ENCODE results near the gene CPED1. TPM values are rescaled to one million over a fixed set of nuclear protein-coding genes. Genes with fewer than 3 reads are reported as not detected.

Gene CPED1
- total RNA-seq, 1 experiment from 2014 or later = 0.44 TPM

GRCh38 chr7:121297843-121298242 lies 309.3 kb downstream of the CPED1 start (continued):
- TF ChIP-seq NR2C2 (CRISPR knock-in tag; IDR thresholded peaks at IDR 0.05) (no peak), NFYB (CRISPR knock-in tag; conservative IDR thresholded peaks at IDR 0.05; ENCODE audit: low read depth) (no peak), TEAD1 (CRISPR knock-in tag; IDR thresholded peaks at IDR 0.05) (no peak), ZNF532 (CRISPR knock-in tag; IDR thresholded peaks at IDR 0.05; ENCODE audit: borderline replicate concordance) (no peak), GTF2I (CRISPR knock-in tag; conservative IDR thresholded peaks at IDR 0.05) (no peak), NFATC4 (CRISPR knock-in tag; IDR thresholded peaks at IDR 0.05) (no peak)

- ATAC-seq = no peak
- Mint-ChIP-seq H3K27ac (no peak overlapping the region), H3K4me3 (no peak overlapping the region), H3K27me3 (ENCODE audit: low read depth) (no peaks in the 10 kb centered on the region), H3K36me3 (no peaks in the 10 kb centered on the region), H3K4me1 (peaks cover 5% of the 10 kb centered on the region), H3K9me3 (no peaks in the 10 kb centered on the region)
- TF ChIP-seq ZNF423 (CRISPR knock-in tag; IDR thresholded peaks at IDR 0.05) = no peak
- TF ChIP-seq ZNF425 (CRISPR knock-in tag; conservative IDR thresholded peaks at IDR 0.05) = no peak
- no peak for TF ChIP-seq MYBL2 (CRISPR knock-in tag; IDR thresholded peaks at IDR 0.05)
- no peak for TF ChIP-seq NR3C1 (CRISPR knock-in tag; conservative IDR thresholded peaks at IDR 0.05; ENCODE audit: low read depth)
- no peak for TF ChIP-seq AR (CRISPR knock-in tag; IDR thresholded peaks at IDR 0.05)
- TF ChIP-seq ZNF263 (CRISPR knock-in tag; IDR thresholded peaks at IDR 0.05; ENCODE audit: low read depth) = no peak
- no peak for TF ChIP-seq NFYB (CRISPR knock-in tag; conservative IDR thresholded peaks at IDR 0.05; ENCODE audit: low read depth)
- DNase-seq (ENCODE audit: low spot score) = no peak
- POLR2A ChIA-PET = no interaction called here
- CTCF ChIA-PET = no interaction called here
Measured at GRCh38 chr7:121298831-121299239, 310.3 kb downstream of the CPED1 start.

- Mint-ChIP-seq H3K4me3 (no peak overlapping the region), H3K4me1 (peaks cover 17% of the 10 kb centered on the region), H3K9me3 (no peaks in the 10 kb centered on the region), H3K36me3 (no peaks in the 10 kb centered on the region), H3K27ac (no peak overlapping the region), H3K27me3 (ENCODE audit: low read depth) (no peaks in the 10 kb centered on the region)
- ChIA-PET CTCF (interaction anchor here (1.0 to 1.2 kb wide), 2 partner anchors 29 to 95 kb away, joined by 3 to 4 read pairs; partner anchors contain the start of gene FAM3C), POLR2A (no interaction called here)
- DNase-seq (ENCODE audit: low spot score) (no peak), ATAC-seq (no peak)
- TF ChIP-seq NFATC4 (CRISPR knock-in tag; IDR thresholded peaks at IDR 0.05) (no peak), ATF1 (CRISPR knock-in tag; IDR thresholded peaks at IDR 0.05) (no peak)
Measured at GRCh38 chr7:121300685-121301420, 312.3 kb downstream of the CPED1 start.

Measured in WTC11 (cell line).